DOHH2 (cell line): ENCODE results near the gene CBLL1.

Experiments
- CTCF ChIP-seq: fragments of 200-600 bp; sonication (generic); IDR thresholded peaks from one replicate; pipeline ENCODE4 v1.5.1; 2014; ENCODE audit warnings: antibody characterized with exemption, mild to moderate bottlenecking, low read depth, low read length; ENCODE audit not compliant: poor library complexity, severe bottlenecking
- EZH2phosphoT487 ChIP-seq: fragments of 200-600 bp; sonication (generic); IDR thresholded peaks from 2 replicates; pipeline ENCODE4 v1.6.1; 2017; ENCODE audit warnings: borderline replicate concordance, mild to moderate bottlenecking, antibody characterized with exemption, low read length, moderate library complexity, mixed read lengths

DNA sequence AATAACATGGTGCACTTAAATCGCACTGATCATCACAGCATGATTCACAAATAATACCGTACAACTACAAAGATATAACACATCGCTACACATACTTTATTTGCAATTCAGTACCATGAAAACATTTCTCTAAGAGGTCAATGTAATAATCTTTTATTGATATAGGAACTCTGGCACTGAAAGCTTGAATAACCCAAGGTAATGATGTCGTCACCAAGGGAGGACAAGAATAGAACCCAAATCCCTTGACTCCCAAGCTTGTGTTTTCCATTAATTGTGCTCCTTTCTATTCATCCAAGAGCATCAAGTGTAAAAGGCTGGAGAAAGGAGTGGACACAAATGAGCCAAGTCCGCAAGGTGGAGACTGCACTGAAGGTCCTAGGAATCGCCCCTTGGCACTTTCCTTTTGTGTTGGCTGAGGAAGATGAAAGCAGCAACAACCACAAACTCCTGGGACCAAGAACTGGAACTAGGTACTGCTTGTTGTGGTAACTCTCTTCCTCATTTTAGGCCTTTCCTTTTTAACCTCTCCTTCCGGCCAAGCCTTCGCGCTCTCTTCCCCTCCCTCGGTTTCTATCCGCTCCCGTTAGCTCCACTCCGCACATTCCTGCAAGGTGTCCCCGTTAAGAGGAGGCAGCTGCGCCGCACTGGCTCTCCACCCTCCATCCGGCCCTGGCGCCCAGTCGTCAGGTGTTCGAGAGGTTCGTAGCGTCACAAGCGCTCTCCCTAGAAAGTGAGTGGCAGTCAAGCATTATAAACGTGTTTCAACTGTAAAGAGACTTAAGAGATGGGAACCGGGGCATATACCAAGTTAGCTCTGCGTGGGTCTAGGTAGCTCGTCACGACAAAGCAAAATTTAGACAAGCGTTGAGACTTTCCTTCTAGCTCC is 1.0 kb upstream of the CBLL1 start:
- TF ChIP-seq CTCF (no peak), EZH2phosphoT487 (no peak)
